Anterior cingulate cortex (tissue), 58 donors: ENCODE data around the gene VMAC.
"Not testable (repeated sequence)": the region's sequence is repeated elsewhere in the genome, so short reads cannot be mapped to it uniquely, and the experiment has no call there.

Source experiments
- DNase-seq, 58 donors: peaks; one replicate each; lab custom pipeline; 2025; lab: John Stamatoyannopoulos, UW

VMAC gene, protein sequence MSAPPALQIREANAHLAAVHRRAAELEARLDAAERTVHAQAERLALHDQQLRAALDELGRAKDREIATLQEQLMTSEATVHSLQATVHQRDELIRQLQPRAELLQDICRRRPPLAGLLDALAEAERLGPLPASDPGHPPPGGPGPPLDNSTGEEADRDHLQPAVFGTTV

GRCh38 chr19:5904352-5905113 is at the start of gene VMAC:
TSS of gene VMAC (plus strand) at chr19:5904872. CDS start at chr19:5904891, 19 bp downstream.
- peak; percentile 93 to 100 (median 100) for DNase-seq

DNA sequence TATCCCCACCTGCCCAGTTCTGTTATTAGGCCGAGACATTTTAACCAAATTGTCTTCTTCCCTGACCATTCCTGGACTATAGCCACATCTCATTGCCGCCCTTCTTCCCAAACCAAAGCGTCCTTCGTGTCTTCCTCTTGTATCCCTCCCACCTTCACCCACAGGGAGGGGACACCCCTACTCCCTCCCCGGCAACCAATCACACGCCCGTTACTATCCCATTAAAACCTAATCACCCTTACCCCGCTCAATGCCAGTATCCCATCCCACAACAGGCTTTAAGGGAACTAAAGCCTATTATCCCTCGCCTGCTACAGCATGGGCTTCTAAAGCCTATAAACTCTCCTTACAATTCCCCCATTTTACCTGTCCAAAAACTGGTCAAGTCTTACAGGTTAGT is 49.5 kb upstream of the VMAC start:
- not testable (repeated sequence) for DNase-seq

DNA sequence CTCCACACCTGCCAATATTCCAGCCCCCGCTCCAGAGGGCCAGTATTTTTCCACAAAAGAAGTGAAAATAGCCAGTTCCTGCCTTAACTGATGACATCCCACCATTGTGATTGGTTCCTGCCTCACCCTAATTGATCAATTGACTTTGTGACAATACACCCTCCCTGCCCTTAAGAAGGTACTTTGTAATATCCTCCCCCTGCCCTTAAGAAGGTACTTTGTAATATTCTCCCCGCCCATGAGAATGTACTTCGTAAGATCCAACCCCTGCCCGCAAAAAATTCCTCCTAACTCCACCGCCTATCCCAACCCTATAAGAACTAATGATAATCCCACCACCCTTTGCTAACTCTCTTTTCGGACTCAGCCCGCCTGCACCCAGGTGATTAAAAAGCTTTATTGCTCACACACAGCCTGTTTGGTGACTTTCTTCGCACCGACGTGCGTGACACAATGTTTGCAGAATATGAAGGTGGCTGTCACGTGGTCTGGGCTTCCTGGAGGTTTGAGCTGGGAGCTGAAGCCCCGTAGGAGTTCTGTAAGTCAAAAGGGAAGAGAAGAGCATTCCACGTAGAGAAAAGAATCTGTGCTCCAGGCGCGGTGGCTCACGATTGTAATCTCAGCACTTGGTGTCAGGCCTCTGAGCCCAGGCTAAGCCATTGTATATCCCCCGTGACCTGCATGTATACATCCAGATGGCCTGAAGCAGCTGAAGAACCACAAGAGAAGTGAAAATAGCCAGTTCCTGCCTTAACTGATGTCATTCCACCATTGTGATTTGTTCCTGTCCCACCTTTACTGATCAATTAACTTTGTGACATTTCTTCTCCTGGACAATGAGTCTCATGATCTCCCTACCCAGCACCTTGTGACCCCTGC is 47.2 kb upstream of the VMAC start:
- DNase-seq, result no peak

GRCh38 chr19:5863030-5863665 is 41.5 kb upstream of the VMAC start:
- DNase-seq, result no peak

- peak in 1 of 58 donors; percentile 12 for DNase-seq
Observed at GRCh38 chr19:5864013-5864720, 40.5 kb upstream of the VMAC start.

- DNase-seq, result no peak
Observed at GRCh38 chr19:5864725-5865486, 39.8 kb upstream of the VMAC start.

DNA sequence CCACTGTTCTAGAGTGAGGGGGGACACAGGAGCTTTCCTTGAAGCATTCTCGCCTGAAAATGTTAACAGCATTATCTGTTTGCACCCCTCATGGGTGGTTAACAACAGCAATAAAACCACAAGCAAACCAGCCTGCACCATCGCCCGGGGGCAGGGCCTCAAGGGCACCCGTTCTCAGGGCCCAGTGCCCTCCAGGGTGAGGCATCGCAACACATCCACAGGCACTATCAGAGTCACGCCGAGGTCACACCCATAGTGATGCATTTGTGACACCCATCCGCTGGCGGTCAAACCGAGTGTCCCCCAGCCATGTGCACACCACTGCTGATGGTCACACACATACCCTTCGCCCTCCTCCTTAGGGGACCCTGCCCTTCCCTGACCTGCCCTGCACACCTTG is 38.9 kb upstream of the VMAC start:
- no peak for DNase-seq

DNA sequence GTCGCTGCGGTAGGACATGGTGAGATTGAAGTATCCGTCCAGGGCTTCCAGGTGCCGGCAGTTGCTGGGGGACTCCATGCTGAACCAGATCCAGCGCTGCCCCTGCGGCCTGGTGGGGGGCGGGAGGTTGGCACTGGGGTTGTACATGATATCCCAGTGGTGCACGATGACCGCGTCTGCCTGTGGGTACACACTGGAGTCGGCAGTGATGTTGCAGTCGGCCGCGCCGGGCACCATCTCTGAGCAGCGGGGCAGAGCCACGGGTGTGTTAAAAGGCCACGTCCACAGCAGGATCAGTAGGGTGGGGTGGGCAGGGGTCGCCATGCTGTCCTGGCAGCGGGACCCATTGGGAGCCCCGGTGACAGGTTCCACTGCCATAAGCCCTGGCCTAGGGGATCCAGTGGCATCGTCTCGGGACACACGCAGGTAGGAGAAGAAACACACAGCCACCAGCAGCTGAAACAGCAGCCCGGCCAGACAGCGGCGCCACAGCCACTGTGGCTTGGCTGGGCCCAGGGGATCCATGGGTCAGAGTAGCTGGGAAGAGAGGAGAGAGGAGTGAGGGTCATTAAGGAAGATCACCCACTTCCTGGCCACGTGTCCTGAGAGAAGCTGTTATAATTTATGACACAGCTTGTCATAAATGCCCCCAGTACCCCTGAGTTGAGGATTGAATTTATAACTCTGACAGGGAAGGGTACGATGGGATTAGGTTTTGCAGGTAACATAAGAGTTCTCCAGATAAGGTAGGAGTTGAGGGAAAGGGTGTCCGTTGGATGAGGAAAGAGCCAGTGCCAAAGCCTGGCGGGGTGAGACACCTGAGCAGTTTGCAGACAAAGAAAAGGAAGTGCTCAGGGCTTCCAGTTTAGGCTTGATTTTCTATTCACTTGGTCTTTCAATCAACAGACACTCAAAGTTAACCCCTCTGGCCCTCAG is 37.2 kb upstream of the VMAC start:
- no peak for DNase-seq

DNA sequence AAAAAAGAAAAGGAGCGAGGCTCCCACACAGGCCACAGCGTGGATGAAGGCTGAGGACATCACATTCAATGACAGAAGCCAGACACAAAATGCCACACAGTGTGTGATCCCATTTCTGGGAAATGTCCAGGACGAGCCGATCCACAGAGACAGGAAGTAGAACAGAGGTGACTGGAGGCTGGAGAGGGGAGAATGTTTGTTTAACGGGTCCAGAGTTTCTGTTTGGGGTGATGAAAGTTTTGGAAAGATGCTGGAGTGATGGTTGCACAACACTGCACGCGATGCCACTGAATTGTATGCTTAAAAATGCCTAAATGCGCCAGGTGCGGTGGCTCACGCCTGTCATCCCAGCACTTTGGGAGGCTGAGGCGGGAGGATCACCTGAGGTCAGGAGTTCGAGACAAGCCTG is 33.7 kb upstream of the VMAC start:
- DNase-seq, result no peak

DNA sequence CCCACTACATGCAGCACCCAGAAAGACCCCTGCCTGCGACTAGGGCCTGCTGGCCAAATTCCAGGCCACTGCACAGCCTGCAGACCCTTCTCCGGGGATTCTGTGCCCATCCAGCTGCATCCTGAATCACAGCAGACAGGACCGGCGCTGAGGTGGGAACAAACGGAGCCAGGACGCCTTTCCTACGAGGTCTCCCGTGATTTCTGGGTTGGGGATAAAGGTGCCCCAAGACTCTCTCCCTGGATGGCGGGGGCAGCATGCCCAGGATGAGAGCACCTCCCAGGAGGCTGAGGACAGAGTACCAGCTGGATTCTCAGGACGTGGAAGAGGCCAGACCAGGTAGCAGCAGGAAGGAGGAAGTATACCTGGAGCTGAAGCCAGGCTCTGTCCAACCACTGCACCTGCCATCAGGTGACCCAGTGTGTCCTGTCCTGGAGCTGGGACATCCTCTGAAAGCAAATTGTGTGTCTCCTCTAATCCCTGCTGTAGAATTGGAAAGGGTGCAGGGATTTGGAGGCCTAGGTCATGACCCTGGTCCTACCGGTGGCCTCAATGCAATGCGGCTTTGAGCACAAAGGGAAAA is 31.0 kb upstream of the VMAC start:
- no peak for DNase-seq

- not testable (repeated sequence) for DNase-seq
Observed at GRCh38 chr19:5874496-5874895, 30.2 kb upstream of the VMAC start.

DNA sequence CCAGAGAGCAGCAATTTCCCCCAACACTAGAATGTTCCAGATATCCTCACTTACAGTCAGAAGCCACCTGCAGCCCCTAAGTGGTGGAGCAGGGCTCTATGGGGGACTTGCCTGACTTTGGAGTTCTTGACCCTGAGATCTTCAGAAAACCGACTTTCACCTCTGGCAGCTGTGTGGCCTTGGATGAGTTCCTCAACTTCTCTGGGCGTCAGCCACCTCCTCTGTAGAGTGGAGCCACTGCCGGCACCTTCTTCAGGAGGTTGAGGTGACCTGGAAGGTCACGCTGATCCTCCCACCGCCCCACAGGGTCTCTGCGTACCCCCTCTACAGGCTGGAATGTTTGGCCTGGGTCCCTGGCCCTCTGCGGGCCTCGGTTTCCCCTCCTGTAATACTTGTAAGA is 27.2 kb upstream of the VMAC start:
- no peak for DNase-seq

DNA sequence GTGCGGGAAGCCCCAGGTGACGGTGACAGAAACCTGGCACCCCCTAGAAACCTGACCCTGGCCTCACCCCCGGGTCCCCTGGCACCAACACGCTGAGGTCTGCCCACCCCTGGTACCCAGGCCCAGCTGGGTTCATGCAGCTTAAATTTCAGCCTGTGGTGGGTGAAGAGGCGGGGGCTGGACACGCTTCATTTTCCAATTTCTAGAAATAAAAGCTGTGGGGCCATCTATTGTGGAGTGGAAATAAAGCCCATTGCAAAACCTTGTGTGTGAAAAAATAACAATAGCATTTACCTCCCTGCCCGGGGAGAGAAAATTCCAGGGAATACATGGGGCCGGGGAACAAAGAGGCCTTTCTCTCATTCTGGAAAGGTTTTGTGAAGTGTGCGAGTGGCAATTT is 26.8 kb upstream of the VMAC start:
- DNase-seq, result no peak

DNA sequence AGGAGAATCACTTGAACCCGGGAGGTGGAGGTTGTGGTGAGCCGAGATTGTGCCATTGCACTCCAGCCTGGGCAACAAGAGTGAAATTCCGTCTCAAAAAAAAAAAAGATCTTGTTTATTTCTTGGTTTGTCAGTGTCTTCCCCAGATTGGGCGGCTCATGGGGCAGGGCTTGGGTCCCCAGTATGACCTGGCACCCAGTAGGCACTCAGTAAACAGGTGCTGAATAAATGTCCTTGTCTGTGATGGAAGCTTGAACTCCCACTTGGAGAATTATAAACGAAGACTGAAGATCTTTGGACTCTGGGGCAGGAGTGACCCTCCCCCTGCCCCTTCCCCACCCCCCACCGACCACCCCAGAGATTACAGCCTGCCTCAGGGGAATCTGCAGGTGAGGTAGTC is 24.5 kb upstream of the VMAC start:
- DNase-seq, result no peak

- DNase-seq, result peak in 4 of 58 donors; percentile 17 to 33 (median 23)
Observed at GRCh38 chr19:5880604-5881078, 24.0 kb upstream of the VMAC start.

- no peak for DNase-seq
Observed at GRCh38 chr19:5881543-5882299, 23.0 kb upstream of the VMAC start.

DNA sequence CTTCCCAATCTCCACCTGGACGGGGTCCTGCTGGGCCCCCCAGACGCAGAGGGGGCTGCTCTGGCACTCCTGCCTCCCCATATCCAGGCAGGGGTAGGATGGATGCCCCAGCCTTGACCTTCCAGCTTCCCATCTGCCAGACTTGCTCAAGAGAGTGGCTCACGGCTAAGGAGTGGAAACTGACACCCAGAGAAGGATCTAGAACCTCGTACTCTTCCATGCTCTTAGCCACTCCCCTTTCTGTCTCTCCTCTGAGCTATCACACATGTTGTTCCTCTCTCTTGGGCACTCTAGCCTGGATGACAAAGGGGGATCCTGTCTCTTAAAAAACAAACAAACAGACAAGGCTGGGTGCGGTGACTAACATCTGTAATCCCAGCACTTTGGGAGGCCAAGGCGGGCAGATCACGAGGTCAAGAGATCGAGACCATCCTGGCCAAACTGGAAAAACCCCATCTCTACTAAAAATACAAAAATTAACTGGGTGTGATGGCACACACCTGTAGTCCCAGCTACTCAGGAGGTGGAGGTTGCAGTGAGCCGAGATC is 22.2 kb upstream of the VMAC start:
- no peak for DNase-seq
